Natural killer cell (primary cell): ENCODE data around the gene MORC1. TPM values are rescaled to one million over a fixed set of nuclear protein-coding genes. Genes with fewer than 3 reads are reported as not detected.
"Not testable (repeated sequence)": the region's sequence is repeated elsewhere in the genome, so short reads cannot be mapped to it uniquely, and the experiment has no call there.

ENCODE experiments used
- ATAC-seq, 3 donors: fragments of 150-1000 bp in 2 of 3; fragments of 200-7000 bp in 1 of 3; cut with Tn5 transposase; 1 replicate in 1 of 3; 2 replicates in 2 of 3; pipeline ENCODE4 v1.10.0; 2021; ENCODE audit warnings: mild to moderate bottlenecking in 2 of 3, moderate library complexity in 2 of 3
- DNase-seq, 2 donors: peaks; one replicate each; pipeline versions ENCODE4 v3.0.0 to v3.0.0-alpha.2; 2013 to 2021; ENCODE audit warnings: mixed read lengths in 1 of 2
- H3K27ac ChIP-seq: one replicate; pipeline ENCODE4 v1.5.1; 2013; ENCODE audit warnings: mild to moderate bottlenecking, low read length
- H3K27me3 ChIP-seq: one replicate; pipeline ENCODE4 v1.6.1; 2013; ENCODE audit warnings: low read length; ENCODE audit not compliant: control insufficient read depth, insufficient read depth
- H3K36me3 ChIP-seq: one replicate; pipeline ENCODE4 v1.6.1; 2013; ENCODE audit warnings: low read length; ENCODE audit not compliant: control insufficient read depth, insufficient read depth
- H3K4me1 ChIP-seq: one replicate; pipeline ENCODE4 v1.6.1; 2013; ENCODE audit warnings: low read length; ENCODE audit not compliant: control insufficient read depth, insufficient read depth
- H3K4me3 ChIP-seq: one replicate; pipeline ENCODE4 v1.5.1; 2013; ENCODE audit warnings: low read length
- H3K9me3 ChIP-seq: one replicate; pipeline ENCODE4 v1.6.1; 2013; ENCODE audit warnings: low read length; ENCODE audit not compliant: control insufficient read depth, insufficient read depth
- H3K27ac Mint-ChIP-seq, 2 donors: one replicate each; pipeline ENCODE4 v1.8.0; 2022; ENCODE audit warnings: mild to moderate bottlenecking in 2 of 2, mixed read lengths in 2 of 2, moderate library complexity in 1 of 2
- H3K27me3 Mint-ChIP-seq, 2 donors: one replicate each; pipeline ENCODE4 v1.8.0; 2022; ENCODE audit warnings: low read depth in 2 of 2, mixed read lengths in 2 of 2
- H3K36me3 Mint-ChIP-seq: one replicate; pipeline ENCODE4 v1.8.0; 2022; ENCODE audit warnings: mixed read lengths
- H3K4me1 Mint-ChIP-seq, 2 donors: one replicate each; pipeline ENCODE4 v1.8.0; 2022; ENCODE audit warnings: mixed read lengths in 2 of 2
- H3K4me3 Mint-ChIP-seq: one replicate; pipeline ENCODE4 v1.8.0; 2022; ENCODE audit warnings: mild to moderate bottlenecking, moderate library complexity, mixed read lengths
- H3K9me3 Mint-ChIP-seq, 2 donors: one replicate each; pipeline ENCODE4 v1.8.0; 2022; ENCODE audit warnings: mixed read lengths in 2 of 2
- CTCF ChIP-seq: fragments of 200-600 bp; IDR thresholded peaks from one replicate; pipeline ENCODE4 v1.8.0; 2022; ENCODE audit warnings: antibody characterized with exemption
- WGBS: methylation state at CpG from one replicate; pipeline ENCODE4 v1.1.7; 2013; ENCODE audit warnings: missing lambda C conversion rate; ENCODE audit not compliant: insufficient coverage; 5-methylcytosine and 5-hydroxymethylcytosine counted together
- intact Hi-C: fragments of 100-400 bp; cut with micrococcal nuclease; formaldehyde crosslinking; loops from one replicate; pipeline ENCODE4 v1.14.2; 2022
- total RNA-seq, 4 donors: library from RNA; stranded (reverse); fragments of 120-200 nt in 1 of 4; gene quantifications; one replicate each; pipeline versions ENCODE4 v1.2.3 to v1.2.4, GENCODE V29; 2013 to 2022

Gene MORC1
- total RNA-seq, 3 donors from 2014 or later (not counting 1 experiment from before 2014, with no cell fraction given) = 0.12 TPM; not detected in 2

DNA sequence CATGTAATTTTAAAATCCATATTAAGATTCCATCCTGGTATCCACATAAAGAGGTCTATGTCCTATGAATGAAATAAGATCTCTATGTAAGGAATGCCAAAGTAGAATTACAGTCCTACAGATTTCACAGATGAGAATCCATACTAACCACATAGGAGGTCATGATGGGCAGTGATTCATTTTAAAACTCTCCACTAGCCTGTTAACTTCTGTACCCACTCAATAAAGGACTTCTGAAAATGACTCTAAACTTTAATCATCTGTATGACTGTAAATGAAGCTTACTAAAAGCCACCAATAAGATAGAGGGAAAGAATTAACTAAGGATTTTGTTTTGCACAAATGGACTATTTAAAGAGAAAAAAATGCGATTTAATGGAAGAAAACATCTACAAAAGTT is 28.7 kb downstream of the MORC1 start:
- H3K36me3 Mint-ChIP-seq = no peaks in the 10 kb centered on the region
- TF ChIP-seq CTCF = no peak
- H3K9me3 ChIP-seq = no peaks in the 10 kb centered on the region
- ATAC-seq (no peak), DNase-seq (no peak)
- H3K4me3 ChIP-seq = no peak overlapping the region
- no peaks in the 10 kb centered on the region for H3K36me3 ChIP-seq
- no peaks in the 10 kb centered on the region for H3K4me1 ChIP-seq
- no peak overlapping the region for H3K27ac ChIP-seq
- H3K9me3 Mint-ChIP-seq = no peaks in the 10 kb centered on the region
- peaks cover 0 to 3% of the 10 kb centered on the region in 2 donors for H3K27me3 Mint-ChIP-seq
- no peaks in the 10 kb centered on the region for H3K27me3 ChIP-seq
- H3K4me1 Mint-ChIP-seq = no peaks in the 10 kb centered on the region
- intact Hi-C loops = no loop called here
- WGBS = no CpG with 5 or more reads among the region's 1 CpG
- H3K27ac Mint-ChIP-seq = no peak overlapping the region
- no peak overlapping the region for H3K4me3 Mint-ChIP-seq

DNA sequence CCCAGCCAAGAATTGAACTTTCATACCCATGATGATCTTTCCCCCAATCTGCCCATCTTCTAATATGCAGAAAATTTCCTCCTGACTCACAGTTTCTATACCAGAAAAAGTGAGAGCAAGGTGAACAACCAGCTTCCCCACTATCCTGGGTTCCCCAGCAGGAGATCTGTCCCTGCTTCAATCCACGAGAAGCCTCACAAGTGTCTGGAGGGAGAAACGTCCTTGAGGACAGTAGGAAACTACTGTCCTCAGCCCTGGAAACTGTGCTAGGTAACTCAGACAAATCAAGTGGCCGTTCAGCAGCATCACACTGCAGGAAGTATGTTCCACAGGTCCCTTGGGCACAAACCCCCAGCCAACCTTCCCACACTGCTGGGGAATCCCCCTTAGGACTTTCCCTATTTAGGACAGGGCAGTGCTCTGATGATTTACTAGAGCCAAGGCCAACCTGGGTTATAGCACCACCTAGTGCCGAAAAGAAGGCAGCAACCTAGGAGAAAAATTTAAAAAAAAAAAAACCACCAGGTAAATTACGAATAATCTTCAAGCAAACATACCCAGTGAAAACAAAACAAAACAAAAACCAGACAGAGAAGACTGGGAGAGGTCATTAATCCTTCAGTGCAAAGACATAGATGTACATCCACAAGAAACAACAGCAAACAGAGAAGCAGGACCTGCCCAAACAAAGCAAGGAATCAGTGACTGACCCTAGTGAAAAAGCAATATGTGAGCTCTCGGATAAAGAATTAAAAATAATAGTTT is 36.0 kb downstream of the MORC1 start:
- ATAC-seq (peak in 2 of 3 donors; percentile 54 to 67), DNase-seq (peak in 1 of 2 donors; percentile 56)
- Histone ChIP-seq H3K4me1 (no peaks in the 10 kb centered on the region), H3K9me3 (no peaks in the 10 kb centered on the region), H3K27ac (no peak overlapping the region), H3K27me3 (no peaks in the 10 kb centered on the region), H3K36me3 (no peaks in the 10 kb centered on the region), H3K4me3 (no peak overlapping the region)
- intact Hi-C loops = loop anchor here (2.0 kb wide), 1 partner anchor 593 kb away; no protein-coding TSS in a partner anchor
- Mint-ChIP-seq H3K4me3 (no peak overlapping the region), H3K36me3 (no peaks in the 10 kb centered on the region), H3K27ac (no peak overlapping the region), H3K4me1 (no peaks in the 10 kb centered on the region), H3K27me3 (peaks cover 2 to 18% of the 10 kb centered on the region in 2 donors), H3K9me3 (no peaks in the 10 kb centered on the region)
- 42% methylated on average over 5 of the region's 6 CpGs for WGBS
- TF ChIP-seq CTCF = peak; percentile 34

GRCh38 chr3:109080090-109080489 is 37.8 kb downstream of the MORC1 start:
- H3K9me3 Mint-ChIP-seq, DNase-seq, H3K27ac ChIP-seq, H3K4me3 ChIP-seq, H3K36me3 ChIP-seq, H3K27me3 ChIP-seq, H3K4me1 ChIP-seq, H3K27ac Mint-ChIP-seq, H3K36me3 Mint-ChIP-seq, intact Hi-C loops, H3K4me1 Mint-ChIP-seq, H3K4me3 Mint-ChIP-seq, H3K9me3 ChIP-seq, ATAC-seq: not testable (repeated sequence)
- H3K27me3 Mint-ChIP-seq = peaks cover 2 to 19% of the 10 kb centered on the region in 2 donors
- 80% methylated on average over 1 of the region's 1 CpG for WGBS

DNA sequence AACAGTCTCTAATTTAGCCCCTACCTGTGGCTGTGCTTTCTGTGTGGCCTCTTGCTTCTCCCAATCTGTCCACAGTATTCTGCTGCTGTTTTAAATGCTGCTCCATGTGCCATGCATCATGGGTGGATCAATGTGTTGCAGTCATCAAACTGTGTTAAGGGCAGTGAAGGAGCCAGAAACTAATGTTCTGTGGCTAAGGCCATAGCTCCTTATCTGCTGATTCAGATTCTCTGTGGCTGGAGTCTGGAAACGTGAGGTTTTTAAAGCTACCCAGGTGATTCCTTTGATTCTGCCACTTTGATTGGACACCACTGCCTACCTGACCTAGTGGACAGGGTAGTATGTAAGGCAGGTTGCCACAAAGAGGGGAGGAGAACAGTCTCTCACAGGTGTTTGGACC is 44.8 kb downstream of the MORC1 start:
- WGBS = 32% methylated on average over 1 of the region's 1 CpG
- intact Hi-C loops = no loop called here
- H3K27me3 Mint-ChIP-seq = peaks cover 0 to 20% of the 10 kb centered on the region in 2 donors

More for the DNA sequence above, 44.8 kb downstream of the MORC1 start:
- Mint-ChIP-seq H3K9me3 (no peaks in the 10 kb centered on the region), H3K36me3 (no peaks in the 10 kb centered on the region), H3K27ac (no peak overlapping the region), H3K4me3 (no peak overlapping the region), H3K4me1 (peaks cover 7 to 10% of the 10 kb centered on the region in 2 donors)
- Histone ChIP-seq H3K36me3 (no peaks in the 10 kb centered on the region), H3K9me3 (no peaks in the 10 kb centered on the region), H3K27me3 (no peaks in the 10 kb centered on the region), H3K4me3 (no peak overlapping the region), H3K4me1 (peaks cover 4% of the 10 kb centered on the region), H3K27ac (no peak overlapping the region)
- no peak for ATAC-seq
- no peak for TF ChIP-seq CTCF
- no peak for DNase-seq
